Choroid plexus epithelial cell (primary cell): ENCODE measurements around the gene GUCY1B1.

ENCODE experiments used
- DNase-seq: peaks from one replicate; pipeline ENCODE4 v3.0.0-alpha.2; 2010; ENCODE audit warnings: low read depth
- H3K4me3 ChIP-seq: 2 replicates; pipeline ENCODE4 v1.5.1; 2011; ENCODE audit warnings: low read depth, mild to moderate bottlenecking, control low read depth, low read length, moderate library complexity
- TF ChIP-seq, protein P1 (sequence below): conservative IDR thresholded peaks from 2 replicates; pipeline ENCODE4 v1.5.1; 2011; ENCODE audit warnings: low read depth, mild to moderate bottlenecking, control low read depth, inconsistent platforms, low read length, moderate library complexity

GUCY1B1 gene

DNA sequence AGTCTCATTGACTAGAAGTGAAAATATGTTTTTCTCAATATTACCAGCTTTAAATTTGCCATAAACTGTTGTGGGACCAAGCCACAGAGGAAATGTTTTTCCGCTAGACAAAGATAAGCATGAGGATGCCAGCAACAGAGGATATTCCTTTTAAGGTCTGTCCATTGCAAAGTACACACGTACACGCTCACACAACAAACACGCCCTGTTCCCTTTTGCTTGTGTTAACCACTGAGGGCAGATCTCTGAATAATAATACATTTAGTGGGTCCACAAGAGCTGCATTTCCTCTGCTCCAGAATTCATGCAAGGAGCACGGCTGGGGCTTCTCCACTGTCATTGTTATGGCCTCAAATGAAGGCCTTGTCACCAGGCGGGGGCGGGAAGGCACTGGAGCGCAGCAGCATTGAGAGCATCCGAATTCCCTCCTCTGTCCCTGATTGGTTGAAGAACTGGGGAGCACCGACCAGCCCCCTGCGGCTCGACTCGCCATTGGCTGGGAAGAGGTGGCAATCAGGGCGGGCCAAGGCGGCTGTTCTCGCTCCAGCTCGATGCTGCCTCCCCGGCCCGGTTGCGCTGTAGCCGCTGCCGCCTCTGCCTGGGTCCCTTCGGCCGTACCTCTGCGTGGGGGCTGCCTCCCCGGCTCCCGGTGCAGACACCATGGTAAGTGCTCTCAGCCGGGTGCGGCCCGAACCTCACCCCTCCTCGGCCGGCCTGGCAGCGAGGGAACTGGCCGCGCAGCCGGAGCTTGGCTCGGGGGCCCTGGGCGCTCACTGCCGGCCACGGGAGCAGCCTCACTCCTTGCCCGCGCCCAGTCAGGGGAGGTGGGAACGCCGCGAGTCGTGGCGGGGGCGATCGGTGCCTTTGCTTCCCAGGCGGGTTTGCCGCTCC, at the start of gene GUCY1B1:
Gene GUCY1B1 (plus strand): TSS at position 541 of the 891 bp plus-strand sequence. CDS start 120 bp downstream, at position 661.
- H3K4me3 ChIP-seq = peak within 1 kb of the TSS; percentile 66
- TF ChIP-seq, protein P1, sequence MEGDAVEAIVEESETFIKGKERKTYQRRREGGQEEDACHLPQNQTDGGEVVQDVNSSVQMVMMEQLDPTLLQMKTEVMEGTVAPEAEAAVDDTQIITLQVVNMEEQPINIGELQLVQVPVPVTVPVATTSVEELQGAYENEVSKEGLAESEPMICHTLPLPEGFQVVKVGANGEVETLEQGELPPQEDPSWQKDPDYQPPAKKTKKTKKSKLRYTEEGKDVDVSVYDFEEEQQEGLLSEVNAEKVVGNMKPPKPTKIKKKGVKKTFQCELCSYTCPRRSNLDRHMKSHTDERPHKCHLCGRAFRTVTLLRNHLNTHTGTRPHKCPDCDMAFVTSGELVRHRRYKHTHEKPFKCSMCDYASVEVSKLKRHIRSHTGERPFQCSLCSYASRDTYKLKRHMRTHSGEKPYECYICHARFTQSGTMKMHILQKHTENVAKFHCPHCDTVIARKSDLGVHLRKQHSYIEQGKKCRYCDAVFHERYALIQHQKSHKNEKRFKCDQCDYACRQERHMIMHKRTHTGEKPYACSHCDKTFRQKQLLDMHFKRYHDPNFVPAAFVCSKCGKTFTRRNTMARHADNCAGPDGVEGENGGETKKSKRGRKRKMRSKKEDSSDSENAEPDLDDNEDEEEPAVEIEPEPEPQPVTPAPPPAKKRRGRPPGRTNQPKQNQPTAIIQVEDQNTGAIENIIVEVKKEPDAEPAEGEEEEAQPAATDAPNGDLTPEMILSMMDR = peak; percentile 50
- peak; percentile 96 for DNase-seq

DNA sequence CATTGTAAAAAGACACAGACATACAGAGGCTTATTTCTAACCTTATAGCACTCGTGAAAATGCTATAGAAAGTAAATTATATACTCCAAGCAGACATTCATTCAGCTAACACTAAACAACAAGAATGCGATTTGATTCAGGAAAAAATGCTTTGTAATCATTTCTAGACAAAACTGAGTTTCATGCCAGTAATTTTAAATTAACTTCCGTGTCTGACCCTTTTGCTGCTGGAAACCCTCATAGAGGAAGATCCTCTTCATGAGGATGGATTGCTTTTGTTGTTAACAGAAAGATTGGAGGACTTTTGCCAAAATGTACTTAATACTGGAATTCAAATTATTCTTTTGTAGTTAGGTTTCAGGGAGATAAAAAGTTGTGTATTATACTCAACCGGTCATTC, 48.9 kb upstream of the GUCY1B1 start:
- TF ChIP-seq, protein P1 = no peak
- no peak overlapping the region for H3K4me3 ChIP-seq
- DNase-seq = no peak

DNA sequence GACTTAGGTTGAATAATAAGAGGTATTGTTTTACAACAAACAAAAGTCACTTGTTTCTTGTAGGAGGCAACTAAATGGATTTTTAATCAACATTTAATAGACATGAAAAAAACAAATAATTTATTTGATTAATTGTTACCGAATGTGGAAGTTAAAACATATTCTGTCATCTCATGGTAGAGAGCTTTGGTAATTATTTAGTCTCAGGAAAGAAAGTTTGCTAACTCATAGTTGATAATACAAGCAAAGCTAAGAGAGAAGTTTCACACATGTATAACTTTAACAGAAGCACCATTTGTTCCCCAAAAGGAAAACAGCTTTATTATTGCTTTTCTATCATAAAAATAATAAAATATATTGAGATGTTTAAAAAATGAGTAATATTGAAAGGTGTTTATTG, 47.3 kb upstream of the GUCY1B1 start:
- TF ChIP-seq, protein P1 = no peak
- DNase-seq = no peak
- no peak overlapping the region for H3K4me3 ChIP-seq

DNA sequence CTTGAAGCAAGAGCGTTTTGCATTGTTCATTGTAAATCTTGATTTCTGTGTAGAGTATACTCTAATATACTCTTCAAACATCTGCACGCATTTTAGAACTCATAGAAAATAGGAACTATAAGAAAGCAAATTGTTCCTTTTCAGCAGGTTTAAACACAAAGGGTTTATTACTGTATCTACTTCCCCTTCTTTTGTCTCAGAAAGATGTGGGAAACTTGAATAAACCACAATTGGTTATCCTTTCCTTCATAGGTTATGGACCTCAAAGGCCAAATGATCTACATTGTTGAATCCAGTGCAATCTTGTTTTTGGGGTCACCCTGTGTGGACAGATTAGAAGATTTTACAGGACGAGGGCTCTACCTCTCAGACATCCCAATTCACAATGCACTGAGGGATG, 46.0 kb upstream of the GUCY1B1 start:
- DNase-seq = no peak
- TF ChIP-seq, protein P1 = no peak
- H3K4me3 ChIP-seq = no peak overlapping the region

DNA sequence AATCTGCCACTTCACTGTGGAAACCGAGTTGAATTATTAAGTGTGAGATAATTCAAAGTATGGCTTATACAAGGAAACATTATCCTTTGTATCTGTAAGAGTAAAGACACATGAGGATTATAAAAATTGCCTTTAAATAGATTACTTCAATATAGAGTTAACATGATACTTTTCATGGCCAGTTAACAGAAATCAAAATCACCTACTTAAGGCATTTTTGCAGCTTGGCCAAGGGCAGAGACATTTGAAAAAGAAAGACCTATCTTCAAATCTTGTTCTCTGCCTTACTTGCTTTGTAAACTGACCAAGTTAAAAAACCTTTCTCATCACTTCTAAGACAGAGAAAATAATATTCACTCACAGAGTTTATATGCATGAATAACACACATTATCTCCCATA, 44.9 kb upstream of the GUCY1B1 start:
- no peak overlapping the region for H3K4me3 ChIP-seq
- TF ChIP-seq, protein P1 = no peak
- no peak for DNase-seq

DNA sequence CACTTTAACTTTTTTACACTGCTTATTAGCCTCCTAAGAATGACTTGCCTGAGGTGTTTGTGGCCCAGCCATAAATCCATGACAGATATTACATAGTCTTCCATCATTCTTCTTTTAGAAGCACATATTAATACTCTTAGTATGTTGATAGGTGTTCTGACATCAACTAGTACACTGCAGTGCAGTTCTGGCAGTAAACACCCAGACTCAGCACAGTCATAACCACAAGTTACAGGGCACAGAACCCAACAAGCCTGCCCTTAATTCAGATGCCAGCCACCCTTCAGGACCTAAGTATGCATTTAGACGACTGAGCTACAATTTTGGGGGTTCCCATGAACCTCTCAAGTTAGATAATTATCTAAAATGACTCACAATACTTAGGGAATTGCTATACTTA, 36.5 kb upstream of the GUCY1B1 start:
- TF ChIP-seq, protein P1 = no peak
- H3K4me3 ChIP-seq = no peak overlapping the region
- DNase-seq = no peak
